ENCODE results near the gene RESP18.

The RESP18 gene

DNA sequence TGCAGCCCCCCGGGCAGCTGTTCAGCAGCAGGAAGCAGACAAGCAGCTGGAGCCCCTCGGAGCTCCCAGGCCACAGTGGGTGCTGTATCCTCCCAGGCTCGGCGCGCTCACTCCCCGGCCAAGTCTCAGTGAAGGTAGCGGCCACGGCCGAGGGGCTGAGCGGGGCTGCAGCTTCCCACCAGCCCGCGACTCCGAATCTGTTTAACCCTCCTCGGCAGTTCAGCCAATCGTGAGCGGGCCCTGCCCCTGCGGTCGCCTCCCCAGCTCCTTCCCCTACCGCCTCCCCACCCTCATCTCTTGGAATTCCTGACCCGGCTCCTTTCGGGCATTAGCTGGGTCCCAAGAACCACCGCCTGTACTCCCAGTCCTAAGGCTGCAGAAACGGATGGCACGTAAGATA is at the start of gene RESP18:
Gene RESP18 (minus strand): TSS at position 203 of the 400 bp plus-strand sequence.
- no peak for DNase-seq (ENCODE audit: low read depth in 2 of 2)

DNA sequence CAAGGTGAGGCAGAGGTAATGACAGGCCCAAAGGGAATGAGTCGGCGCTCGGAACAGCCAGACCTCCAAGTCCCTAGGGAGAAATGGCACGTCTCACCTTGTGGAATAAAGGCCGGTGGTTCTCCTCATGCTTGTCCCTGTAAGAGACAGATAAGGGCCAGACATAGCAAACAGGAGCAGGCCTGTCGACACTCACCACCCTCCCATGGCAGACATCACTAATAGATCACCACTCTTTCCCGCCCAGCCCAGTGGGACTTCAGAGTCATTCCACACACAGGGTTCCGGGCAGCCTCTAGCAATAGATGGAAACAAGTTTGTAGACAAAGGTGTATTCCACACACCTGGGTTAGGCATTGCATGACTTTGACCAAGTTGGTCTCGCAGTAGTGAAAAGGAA is 48.9 kb upstream of the RESP18 start:
- no peak for DNase-seq (ENCODE audit: low read depth in 2 of 2)

DNA sequence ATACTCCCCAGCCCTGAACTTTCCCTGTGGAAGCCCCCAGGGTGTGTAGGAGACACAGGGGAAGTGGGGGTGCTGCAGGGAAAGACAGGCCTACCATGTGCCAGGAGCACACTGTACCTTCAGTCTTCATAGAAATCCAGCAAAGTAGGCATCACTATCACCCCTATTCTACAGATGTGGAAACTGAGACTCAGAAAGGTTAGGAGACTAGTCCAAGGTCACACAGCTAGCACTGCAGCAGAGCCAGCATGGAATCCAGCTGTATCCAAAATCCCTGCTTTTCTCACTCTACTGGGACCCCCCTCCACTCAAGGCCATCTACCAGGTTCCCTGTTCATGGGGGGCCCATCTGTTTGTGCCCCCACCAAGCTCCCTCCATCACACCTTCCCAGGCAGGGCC is 48.4 kb upstream of the RESP18 start:
- DNase-seq (ENCODE audit: low read depth in 2 of 2) = no peak

DNA sequence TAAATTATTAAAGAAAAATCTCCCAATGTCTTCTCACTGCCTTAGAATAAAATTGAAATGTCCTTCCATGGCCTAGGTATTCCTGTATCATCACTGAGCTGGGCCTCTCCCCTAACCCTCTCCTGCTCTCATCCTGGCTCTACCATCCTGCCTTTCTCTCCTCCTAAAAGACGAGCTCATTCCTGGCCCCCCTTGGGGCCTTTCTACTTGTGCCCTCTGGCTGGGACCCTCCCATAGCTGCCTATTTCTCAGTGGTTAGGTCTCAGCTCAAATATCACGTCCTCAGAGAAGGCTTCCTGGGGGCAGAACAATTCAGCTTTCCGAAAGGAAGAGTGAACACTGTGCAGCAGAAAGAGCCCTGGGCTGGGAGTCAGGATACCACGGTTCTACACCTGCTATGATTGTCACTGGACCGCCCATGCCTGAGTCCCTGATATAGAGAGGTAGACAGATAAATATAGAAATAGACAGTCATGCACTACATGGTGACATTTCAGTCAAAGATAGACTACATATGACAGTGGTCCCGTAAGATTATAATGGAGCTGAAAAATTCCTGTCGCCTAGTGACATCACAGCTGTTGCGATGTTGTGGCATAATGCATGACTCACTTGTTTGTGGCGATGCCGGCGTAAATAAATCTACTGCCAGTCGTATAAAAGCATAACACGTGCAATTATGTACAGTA is 45.8 kb upstream of the RESP18 start:
- no peak for DNase-seq (ENCODE audit: low read depth in 2 of 2)

DNA sequence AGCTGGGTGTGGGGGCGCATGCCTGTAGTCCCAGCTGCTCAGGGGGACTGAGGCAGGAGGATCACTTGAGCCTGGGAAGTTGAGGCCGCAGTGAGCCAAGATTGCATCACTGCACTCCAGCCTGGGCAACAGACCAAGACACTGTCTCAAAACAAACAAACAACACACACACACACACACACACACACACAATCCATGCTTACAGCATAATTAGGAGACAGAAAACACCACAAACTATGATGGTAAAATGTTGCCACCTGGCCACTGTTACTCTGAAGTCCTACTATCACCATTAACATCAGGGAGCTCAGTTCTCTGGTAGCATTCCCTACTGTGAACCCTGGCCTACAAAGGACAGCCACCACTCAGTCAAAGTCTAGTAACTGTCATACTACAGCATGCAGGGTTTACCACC is 36.9 kb upstream of the RESP18 start:
- no peak for DNase-seq (ENCODE audit: low read depth in 2 of 2)

DNA sequence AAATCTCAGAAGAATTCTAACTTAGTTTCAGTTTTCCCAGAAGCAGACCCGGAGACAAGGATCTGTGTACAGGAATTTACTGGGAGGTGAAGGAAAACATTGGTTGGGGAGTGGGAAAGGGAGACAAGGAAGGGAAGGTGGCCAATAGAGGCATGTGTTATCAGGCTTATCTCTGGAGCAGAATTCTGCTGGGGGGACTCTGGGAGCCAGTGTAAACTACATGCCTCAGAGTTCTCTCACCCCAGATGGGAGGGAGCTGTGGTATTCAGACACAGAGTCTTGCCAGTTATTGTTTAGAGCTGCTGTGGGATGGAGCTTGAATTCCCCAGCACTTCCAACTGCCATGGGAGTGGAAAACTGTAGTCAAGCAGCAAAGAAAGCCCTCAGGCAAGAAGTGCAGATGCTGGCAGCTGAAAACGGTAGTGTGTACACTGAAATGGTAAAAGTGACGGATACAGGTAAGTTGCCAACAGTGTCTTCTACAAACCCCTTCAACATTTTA is 36.2 kb upstream of the RESP18 start:
- DNase-seq (ENCODE audit: low read depth in 2 of 2) = no peak

DNA sequence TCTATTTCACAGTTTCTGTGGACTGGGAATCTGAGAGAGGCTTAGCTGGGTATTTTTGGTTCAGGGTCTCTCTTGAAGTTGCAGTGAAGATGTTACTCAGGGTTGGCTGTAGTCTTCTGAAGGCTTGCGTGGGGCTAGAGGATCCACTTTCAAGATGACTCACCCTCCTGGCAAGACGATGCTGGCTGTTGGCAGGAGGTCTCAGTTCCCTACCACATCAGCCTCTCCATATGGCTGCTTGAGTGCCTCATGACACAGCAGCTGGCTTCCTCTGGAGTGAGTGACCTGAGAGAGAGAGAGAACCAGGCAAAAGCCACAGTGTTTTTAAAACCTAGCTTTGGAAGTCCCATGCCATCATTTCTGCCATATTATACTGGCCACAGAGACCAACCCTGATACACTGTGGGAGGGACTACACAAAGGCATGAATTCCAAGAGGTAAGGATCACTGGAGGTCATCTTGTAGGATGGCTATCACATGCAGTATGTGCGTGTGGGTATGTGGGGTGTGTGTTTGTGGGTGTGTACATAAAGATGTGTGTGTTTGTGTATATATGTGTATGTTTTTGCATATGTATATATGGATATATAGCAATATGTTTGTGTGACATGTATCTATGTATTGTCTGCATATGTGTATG is 30.1 kb upstream of the RESP18 start:
- DNase-seq (ENCODE audit: low read depth in 2 of 2) = no peak

DNA sequence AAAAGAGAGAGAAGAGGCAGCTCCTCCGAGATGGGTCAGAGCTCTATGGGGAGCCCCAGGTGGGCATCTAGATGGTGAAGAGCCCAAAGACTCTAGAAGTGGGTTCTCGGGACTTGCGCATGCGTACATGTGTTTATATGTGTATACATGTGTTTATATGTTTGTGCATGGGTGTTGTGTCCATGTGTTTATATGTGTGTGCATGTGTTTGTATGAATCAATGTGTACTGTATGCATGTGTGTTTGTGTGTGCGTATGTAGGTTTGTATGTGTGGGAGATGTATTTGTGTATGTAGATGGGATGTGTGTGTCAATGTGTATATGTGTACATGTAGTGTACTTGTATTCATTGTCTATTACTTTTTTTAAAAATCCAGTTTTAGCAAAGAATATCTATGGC is 29.5 kb upstream of the RESP18 start:
- DNase-seq (ENCODE audit: low read depth in 2 of 2) = no peak

DNA sequence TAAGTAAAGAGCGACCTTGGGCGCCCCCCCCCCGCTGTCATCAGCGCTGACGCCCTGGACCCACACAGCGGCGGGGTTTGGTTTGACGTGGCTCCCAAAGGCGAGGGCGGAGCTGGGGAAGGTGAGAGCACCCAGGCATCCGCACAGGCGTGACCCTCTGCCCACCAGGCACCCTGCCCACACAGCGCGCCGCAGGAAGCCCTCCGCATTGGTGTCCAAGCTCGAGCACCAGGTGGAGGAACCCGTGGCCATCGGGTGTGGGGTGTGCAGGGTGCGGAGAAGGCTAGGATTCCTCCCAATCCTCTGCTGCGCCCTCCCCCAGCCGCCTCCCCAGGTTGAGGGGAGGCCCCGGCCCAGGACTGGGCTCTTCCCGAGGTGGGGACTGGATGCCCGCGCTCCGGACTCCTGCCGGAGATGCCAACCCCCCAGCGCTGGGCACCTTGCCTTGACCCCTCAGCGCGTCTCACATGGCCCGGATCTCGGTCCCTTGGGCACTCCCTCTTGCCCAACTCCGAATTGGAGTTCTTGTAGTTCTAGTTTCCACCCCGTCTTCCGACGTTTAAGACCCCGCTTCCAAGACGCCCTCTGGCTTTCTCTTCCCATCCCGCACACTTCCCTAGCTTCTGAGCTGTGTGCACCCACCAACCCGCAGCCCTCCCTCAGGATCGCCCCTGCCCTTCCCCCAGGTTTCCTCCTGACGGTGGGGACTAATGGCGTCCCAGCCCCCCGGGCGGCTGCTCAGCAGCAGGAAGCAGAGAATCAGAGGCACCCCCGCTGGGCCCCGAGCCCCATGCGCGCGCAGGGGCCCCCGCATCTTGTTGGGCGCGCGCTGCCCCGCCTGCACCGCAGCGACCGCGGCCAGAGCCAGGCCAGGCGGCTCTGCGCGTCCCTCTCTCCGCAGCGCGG is 25.9 kb upstream of the RESP18 start:
- peak in 1 of 2 donors; percentile 29 for DNase-seq (ENCODE audit: low read depth in 2 of 2)

DNA sequence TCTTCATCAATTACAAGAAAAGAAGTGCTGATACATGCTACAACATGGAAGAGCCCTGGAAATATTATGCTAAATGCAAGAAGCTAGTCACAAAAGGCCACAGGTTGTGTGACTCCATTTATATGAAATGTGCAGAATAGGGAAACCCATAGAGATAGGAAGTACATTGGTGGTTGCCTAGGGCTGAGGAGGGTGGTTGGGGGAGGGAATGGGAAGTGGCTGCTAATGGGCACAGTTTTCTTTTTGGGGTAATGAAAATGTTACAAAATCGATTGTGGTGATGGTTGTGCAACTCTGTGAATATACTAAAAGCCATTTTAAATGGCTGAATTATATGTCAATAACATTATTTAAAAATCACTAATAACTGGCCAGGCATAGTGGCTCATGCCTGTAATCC is 24.3 kb upstream of the RESP18 start:
- no peak for DNase-seq (ENCODE audit: low read depth in 2 of 2)

DNA sequence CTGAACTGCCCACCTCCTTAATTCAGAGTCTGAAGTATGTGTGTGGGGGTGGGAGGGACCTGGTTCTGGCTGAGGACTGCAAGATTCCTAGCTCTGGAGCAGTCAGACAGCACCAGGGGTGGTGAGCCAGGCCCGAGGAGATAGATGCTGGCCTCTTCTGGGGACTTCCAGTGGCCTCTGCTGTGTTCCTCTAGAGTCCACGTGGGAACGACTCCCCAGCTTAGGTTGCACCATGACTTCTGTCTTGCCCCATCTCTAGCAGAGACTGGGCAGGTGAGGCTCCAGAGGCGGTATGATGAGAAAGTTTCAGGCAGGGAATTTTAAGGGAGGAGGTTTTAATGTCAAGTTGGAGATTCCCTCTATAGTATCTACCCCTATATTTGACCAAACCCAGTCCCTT is 22.0 kb upstream of the RESP18 start:
- DNase-seq (ENCODE audit: low read depth in 2 of 2) = no peak

DNA sequence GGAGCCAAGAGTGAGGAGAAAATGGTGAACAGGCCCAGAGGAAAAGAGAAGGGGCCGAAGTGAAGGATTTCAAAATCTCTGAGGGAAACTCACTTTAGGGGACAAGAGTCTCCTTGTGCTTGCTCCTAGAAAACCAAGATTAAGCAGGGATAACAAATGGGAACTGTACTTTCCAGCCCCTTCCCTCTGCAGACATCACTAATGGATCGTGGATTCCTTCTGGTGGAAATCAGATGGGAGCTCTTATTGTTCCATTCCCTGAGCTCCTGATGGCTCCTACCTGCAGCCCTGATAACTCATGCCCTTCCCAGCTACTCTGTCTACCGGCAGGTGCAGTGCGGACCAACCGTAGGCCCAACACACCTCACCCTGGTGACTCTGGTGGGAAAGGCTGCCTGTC is 20.6 kb upstream of the RESP18 start:
- DNase-seq (ENCODE audit: low read depth in 2 of 2) = no peak

DNA sequence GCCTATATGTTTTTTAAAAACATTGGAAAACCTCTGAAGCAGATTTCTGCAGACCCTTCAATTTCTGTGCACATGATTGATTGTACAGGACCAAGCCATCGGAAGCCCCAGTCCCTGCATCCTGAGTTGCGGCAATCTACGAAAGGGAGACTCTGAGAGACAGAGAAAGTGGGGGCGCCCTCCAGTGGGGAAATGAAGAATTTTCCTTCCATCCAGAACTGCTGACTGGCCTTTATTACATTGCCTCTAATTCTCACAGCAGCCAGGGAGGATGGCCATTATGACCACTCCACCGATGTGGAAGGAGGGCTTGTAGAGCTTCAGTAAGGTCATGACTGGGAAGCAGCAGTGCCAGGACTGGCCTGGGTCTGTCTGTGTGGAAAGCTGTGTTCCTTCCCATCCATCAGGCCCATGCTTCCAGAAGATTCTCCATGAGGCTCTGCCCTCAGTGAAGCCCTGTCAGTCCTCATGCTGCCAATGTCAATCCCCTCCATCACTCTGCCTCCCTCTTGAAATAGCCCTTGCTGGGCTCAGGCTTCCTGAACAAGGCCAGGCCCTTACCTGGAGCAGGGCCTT is 20.0 kb upstream of the RESP18 start:
- peak; percentile 44 to 59 for DNase-seq (ENCODE audit: low read depth in 2 of 2)

DNA sequence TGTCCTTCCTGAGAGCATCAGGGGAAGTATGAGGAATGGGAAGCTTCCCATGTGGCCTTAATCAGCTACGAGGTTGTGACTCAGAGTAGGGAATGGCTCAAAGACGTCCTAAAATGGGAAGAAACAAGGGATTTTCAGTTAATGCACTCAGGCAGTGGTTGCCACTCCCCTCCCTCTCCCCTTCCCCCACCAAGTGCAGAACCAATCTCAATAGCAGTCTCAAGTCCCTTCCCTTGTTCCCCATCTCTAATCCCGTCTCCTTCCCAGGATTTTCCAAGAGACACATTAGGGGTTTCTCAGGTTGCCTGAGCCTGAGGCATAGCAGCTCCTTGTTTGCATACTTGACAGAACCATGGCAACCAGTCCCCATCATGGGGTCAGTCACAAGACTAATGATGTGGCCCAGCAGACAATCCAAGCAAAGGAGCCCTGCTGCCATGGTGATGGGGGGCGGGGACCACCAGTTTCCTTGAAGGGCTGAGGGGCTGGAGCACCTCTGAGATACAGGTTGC is 18.2 kb upstream of the RESP18 start:
- DNase-seq (ENCODE audit: low read depth in 2 of 2) = no peak

DNA sequence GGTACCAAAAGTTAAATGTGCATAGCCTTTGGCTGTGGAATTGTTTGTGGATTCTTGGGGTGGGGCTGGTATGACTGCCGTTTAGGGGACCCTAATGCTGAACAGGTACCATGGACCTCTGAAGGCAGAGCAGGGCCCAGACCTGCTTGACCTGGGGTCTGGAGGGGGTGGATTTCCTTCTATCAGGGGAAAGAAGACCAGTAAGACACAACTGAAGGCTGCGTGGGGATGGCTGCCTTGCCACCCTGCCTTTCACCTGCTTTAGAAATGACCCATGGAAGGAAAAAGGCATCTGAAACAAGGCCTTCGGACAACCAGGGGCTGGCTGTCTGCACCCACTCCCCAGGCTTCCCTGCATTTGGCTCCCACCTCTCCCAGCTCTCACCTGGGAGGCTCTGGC is 17.7 kb upstream of the RESP18 start:
- DNase-seq (ENCODE audit: low read depth in 2 of 2) = no peak

DNA sequence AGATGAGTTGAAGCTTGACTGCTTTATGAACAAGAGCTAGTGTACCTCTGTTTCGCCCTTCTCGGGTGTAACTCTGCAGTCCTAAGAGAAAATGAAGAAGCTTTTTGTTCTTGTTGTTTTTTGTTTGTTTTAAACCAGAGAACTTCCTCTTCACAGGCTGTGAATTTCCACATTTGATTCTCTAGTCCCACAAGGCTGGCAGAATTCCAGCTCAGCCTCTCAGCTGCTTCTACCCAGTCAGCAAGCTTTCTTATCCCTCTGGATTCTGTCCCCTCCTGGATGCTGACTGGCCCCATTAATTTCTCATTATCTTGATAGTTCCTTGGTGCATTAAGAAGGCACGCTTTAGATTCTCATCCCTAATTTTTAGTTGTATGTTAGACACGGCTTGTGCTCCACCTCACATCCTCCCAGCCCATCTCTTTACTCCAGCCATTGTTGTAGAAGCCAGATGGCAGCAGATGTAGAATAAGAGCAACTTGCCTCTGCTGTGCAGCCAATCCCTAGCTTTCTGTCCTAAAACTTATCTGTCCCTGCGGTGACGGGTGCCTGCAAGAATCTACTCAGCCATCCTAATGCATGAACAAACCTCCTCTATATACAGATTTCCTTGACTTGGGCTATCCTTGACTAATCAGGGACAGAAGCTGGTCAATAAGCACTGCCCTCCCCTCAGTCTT is 12.3 kb upstream of the RESP18 start:
- DNase-seq (ENCODE audit: low read depth in 2 of 2) = no peak

DNA sequence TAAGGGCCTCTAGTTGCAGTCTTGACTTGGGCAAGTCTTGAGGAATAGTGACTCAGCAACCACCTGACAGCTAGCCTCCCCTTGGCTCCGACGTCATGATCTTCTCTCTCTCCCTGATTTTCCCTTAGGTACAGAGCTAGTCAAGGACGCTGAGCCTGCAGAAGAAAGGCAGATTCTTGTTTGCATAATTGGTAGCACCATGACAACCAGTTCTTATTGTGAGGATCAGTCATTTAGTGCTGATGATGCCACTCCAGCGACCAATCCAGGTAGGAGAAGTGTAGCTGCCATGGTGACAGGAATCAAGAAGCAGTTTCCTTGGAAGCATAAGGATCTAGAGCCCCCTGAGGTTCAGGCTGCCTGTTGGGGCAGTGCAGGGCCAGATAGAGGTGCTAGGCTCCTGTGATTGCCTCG is 2.8 kb upstream of the RESP18 start:
- no peak for DNase-seq (ENCODE audit: low read depth in 2 of 2)

DNA sequence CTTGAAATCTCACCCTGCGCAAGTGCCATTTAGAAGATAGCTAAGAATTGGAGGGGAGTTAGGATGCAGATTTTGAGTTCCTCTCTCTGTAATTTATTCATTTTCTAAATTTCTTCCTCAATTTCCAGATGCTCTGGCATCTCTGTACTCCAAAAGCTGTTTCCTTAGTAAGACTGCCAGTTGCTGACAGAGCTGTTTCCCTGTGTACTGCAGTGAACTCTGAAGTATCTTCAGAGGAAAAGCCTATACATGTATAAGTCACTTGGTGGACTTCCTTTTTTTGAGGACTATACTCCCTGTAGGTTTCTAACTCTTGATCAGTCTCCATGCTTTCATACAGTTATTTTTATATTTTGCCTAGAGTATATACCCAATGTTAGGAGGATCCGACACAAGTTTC is 1.5 kb upstream of the RESP18 start:
- no peak for DNase-seq (ENCODE audit: low read depth in 2 of 2)

DNA sequence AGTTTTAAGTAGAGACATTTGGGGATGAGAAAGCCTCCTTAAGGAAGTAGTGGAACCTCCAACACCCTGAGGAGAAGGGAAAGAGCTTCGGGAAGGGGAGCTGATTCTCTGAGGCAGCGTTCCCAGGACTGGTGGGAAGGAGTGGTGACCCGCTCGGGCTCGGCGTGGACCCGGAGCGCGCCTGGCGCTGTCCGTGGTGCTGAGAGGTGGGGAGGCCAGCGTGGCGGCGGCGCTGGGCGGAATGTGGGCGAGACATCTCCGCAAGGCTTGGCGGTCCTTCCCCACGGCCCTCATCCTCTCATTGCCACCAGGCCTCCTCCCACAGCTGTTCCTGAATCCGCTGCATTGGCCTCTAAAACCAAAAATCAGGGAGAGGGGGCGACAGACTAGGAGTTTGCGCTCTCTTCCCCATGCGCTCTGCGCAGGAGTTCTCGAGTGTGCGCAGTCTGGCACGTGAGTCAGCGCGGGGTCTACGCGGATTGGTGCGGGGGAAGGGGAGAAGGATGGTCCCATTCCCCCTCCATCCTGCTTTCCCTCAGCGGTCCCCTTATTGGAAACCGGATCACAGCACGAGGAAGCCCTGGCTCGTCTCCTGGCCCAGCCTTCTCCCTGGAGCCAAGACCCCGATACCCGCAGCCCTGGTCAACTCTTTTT is 857 bp downstream of the RESP18 start:
- DNase-seq (ENCODE audit: low read depth in 2 of 2) = no peak

DNA sequence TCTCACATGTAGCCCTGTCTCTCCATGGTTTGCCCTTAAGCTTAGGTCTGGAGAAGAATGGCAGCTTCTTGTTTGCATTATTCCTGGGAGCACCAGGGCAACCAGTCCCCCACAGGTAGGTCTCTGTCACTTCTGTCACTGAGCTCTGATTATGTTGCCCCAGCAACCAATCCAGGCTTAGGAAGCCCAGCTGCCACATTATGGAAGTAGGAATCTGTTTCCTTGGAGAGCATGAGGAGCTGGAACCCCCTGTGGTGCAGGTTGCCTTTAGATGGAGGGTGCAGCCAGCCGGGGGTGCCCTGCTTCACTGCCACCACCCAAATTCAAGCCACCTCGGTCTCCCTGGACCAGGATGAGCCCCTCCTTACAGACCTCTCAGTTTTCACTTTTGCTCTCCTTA is 4.8 kb downstream of the RESP18 start:
- no peak for DNase-seq (ENCODE audit: low read depth in 2 of 2)
